Peyer's patch (tissue), 4 donors: Measurements from ENCODE around the gene PPIA.
"Not testable (repeated sequence)": the region's sequence is repeated elsewhere in the genome, so short reads cannot be mapped to it uniquely, and the experiment has no call there.

ENCODE experiments used
- POLR2A ChIP-seq, 2 donors: fragments of 450-650 bp; IDR thresholded peaks; one replicate each; pipeline ENCODE4 v1.5.1; 2017; ENCODE audit warnings: antibody characterized with exemption in 2 of 2, mild to moderate bottlenecking in 2 of 2, moderate library complexity in 2 of 2
- TF ChIP-seq, protein P1 (sequence below), 6 experiments: fragments of 450-650 bp in 4 of 6; fragments of 200-600 bp in 2 of 6; sonication (generic) in 1 of 6; IDR thresholded peaks; one replicate each; pipeline ENCODE4 v1.5.1; 2017 to 2019; ENCODE audit warnings: antibody characterized with exemption in 6 of 6, mild to moderate bottlenecking in 3 of 6, moderate library complexity in 1 of 6

DNA sequence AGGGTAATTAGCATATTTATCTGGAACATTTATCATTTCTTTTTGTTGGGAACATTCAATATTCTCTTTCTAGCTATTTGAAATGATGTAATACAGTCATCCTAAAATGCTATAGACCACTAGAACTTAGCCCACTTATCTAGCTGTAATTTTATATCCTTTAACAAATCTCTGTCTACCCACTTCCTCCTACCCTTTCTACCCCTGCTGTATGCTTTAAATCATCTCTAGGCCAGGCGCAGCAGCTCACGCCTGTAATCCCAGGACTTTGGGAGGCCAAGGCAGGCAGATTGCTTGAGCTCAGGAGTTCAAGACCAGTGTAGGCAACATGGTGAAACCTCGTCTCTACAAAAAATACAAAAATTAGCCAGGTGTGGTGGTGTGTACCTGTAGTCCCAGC lies 22.0 kb upstream of the PPIA start:
- TF ChIP-seq, protein P1, sequence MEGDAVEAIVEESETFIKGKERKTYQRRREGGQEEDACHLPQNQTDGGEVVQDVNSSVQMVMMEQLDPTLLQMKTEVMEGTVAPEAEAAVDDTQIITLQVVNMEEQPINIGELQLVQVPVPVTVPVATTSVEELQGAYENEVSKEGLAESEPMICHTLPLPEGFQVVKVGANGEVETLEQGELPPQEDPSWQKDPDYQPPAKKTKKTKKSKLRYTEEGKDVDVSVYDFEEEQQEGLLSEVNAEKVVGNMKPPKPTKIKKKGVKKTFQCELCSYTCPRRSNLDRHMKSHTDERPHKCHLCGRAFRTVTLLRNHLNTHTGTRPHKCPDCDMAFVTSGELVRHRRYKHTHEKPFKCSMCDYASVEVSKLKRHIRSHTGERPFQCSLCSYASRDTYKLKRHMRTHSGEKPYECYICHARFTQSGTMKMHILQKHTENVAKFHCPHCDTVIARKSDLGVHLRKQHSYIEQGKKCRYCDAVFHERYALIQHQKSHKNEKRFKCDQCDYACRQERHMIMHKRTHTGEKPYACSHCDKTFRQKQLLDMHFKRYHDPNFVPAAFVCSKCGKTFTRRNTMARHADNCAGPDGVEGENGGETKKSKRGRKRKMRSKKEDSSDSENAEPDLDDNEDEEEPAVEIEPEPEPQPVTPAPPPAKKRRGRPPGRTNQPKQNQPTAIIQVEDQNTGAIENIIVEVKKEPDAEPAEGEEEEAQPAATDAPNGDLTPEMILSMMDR (IDR thresholded peaks at IDR 0.05): not testable (repeated sequence)
- TF ChIP-seq POLR2A (IDR thresholded peaks at IDR 0.05): not testable (repeated sequence)
